PC-9 (cell line): Measurements from ENCODE around the gene LRFN5.

Source experiments
- CTCF ChIP-seq: fragments of 200-600 bp; sonication (generic); conservative IDR thresholded peaks from 2 replicates; pipeline ENCODE4 v1.6.1; 2017; ENCODE audit warnings: mixed run types, antibody characterized with exemption, mild to moderate bottlenecking, moderate library complexity
- EZH2 ChIP-seq: fragments of 200-600 bp; sonication (generic); IDR thresholded peaks from 2 replicates; pipeline ENCODE4 v1.8.0; 2017; ENCODE audit warnings: antibody characterized with exemption, low read depth

GRCh38 chr14:41782511-41782910 is 175.8 kb downstream of the LRFN5 start:
- TF ChIP-seq CTCF, result no peak
- TF ChIP-seq EZH2, result no peak
